Lung (tissue), 12 donors: ENCODE data around the gene GLI2. TPM values are rescaled to one million over a fixed set of nuclear protein-coding genes. Genes with fewer than 3 reads are reported as not detected.
A peak's percentile ranks its signal among the peaks of the same experiment; 100 is the strongest.

Experiments used
- ATAC-seq: fragments of 200-7000 bp; cut with Tn5 transposase; one replicate; pipeline ENCODE4 v1.9.1; 2020; ENCODE audit warnings: moderate number of reproducible peaks; ENCODE audit not compliant: insufficient read depth, low FRiP score
- DNase-seq, 3 donors: peaks; one replicate each; pipeline ENCODE4 v3.0.0-alpha.2; 2013 to 2017
- H3K27ac ChIP-seq, 2 donors: one replicate each; pipeline ENCODE4 v1.5.1; 2013; ENCODE audit warnings: mild to moderate bottlenecking in 2 of 2, moderate library complexity in 2 of 2, control low read depth in 1 of 2, inconsistent platforms in 1 of 2, low read depth in 1 of 2, low read length in 1 of 2
- H3K27me3 ChIP-seq, 3 donors: one replicate each; pipeline ENCODE4 v1.5.1; 2013; ENCODE audit warnings: low read length in 2 of 3; ENCODE audit not compliant: control insufficient read depth in 3 of 3, insufficient read depth in 3 of 3
- H3K36me3 ChIP-seq, 4 donors: one replicate each; pipeline ENCODE4 v1.5.1; 2013; ENCODE audit warnings: low read length in 4 of 4, mild to moderate bottlenecking in 1 of 4, moderate library complexity in 1 of 4; ENCODE audit not compliant: control insufficient read depth in 4 of 4, insufficient read depth in 4 of 4
- H3K4me1 ChIP-seq, 5 donors: one replicate each; pipeline ENCODE4 v1.5.1; 2013; ENCODE audit warnings: low read length in 5 of 5, mild to moderate bottlenecking in 2 of 5, moderate library complexity in 1 of 5; ENCODE audit not compliant: control insufficient read depth in 5 of 5, insufficient read depth in 5 of 5
- H3K4me3 ChIP-seq: one replicate; pipeline ENCODE4 v1.5.1; 2013; ENCODE audit warnings: mild to moderate bottlenecking, control low read depth, moderate library complexity
- H3K9ac ChIP-seq, 2 donors: one replicate each; pipeline ENCODE4 v1.5.1; 2013; ENCODE audit warnings: low read length in 2 of 2, control low read depth in 1 of 2; ENCODE audit not compliant: insufficient read depth in 1 of 2
- H3K9me3 ChIP-seq, 4 donors: one replicate each; pipeline ENCODE4 v1.5.1; 2013; ENCODE audit warnings: low read length in 3 of 4, mild to moderate bottlenecking in 1 of 4, moderate library complexity in 1 of 4; ENCODE audit not compliant: control insufficient read depth in 4 of 4, insufficient read depth in 3 of 4
- WGBS, 2 donors: extraction: QIAGEN DNeasy Blood & Tissue Kit; methylation state at CpG; one replicate each; pipeline ENCODE4 v1.1.7; 2013; 5-methylcytosine and 5-hydroxymethylcytosine counted together
- polyA plus RNA-seq, 2 donors: library from polyadenylated mRNA; stranded (reverse); fragments of 200-250 nt; gene quantifications; one replicate each; pipeline ENCODE4 v1.2.1, GENCODE V29; 2013
- total RNA-seq, 2 donors: library from RNA; depleted of rRNA in 1 of 2; stranded (reverse); fragments of >200 nt in 1 of 2; gene quantifications; one replicate each; pipeline ENCODE4 v1.2.1, GENCODE V29; 2014 to 2021
- TF ChIP-seq, protein P1 (sequence below): IDR thresholded peaks from 2 replicates; pipeline ENCODE4 v1.5.1; 2012; ENCODE audit warnings: mild to moderate bottlenecking; ENCODE audit errors: control extremely low read depth, extremely low read depth
- donor health status: control.
- donor health status: control.
- donor health status: Bipolar disorder and iron deficiency.
- donor health status: healthy.
- donor health status: DM: yes; HTN: yes; CAD: no.

GLI2 gene
- total and polyA plus RNA-seq, 4 donors: 1.1 to 9.2 (median 3.5) TPM

GRCh38 chr2:120711694-120712093, 24.0 kb upstream of the GLI2 start:
- DNase-seq: no peak
- Histone ChIP-seq H3K4me1 (peaks cover 0 to 27% (median 0%) of the 10 kb centered on the region in 5 donors), H3K27me3 (peaks cover 0 to 36% (median 0%) of the 10 kb centered on the region in 3 donors), H3K36me3 (no peaks in the 10 kb centered on the region), H3K27ac (no peak overlapping the region), H3K4me3 (no peak overlapping the region), H3K9me3 (no peaks in the 10 kb centered on the region), H3K9ac (no peak overlapping the region)
- ATAC-seq: no peak
- TF ChIP-seq, protein P1, sequence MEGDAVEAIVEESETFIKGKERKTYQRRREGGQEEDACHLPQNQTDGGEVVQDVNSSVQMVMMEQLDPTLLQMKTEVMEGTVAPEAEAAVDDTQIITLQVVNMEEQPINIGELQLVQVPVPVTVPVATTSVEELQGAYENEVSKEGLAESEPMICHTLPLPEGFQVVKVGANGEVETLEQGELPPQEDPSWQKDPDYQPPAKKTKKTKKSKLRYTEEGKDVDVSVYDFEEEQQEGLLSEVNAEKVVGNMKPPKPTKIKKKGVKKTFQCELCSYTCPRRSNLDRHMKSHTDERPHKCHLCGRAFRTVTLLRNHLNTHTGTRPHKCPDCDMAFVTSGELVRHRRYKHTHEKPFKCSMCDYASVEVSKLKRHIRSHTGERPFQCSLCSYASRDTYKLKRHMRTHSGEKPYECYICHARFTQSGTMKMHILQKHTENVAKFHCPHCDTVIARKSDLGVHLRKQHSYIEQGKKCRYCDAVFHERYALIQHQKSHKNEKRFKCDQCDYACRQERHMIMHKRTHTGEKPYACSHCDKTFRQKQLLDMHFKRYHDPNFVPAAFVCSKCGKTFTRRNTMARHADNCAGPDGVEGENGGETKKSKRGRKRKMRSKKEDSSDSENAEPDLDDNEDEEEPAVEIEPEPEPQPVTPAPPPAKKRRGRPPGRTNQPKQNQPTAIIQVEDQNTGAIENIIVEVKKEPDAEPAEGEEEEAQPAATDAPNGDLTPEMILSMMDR: no peak
- WGBS, 2 donors: 67 to 72% methylated on average over 5 of the region's 5 CpGs

DNA sequence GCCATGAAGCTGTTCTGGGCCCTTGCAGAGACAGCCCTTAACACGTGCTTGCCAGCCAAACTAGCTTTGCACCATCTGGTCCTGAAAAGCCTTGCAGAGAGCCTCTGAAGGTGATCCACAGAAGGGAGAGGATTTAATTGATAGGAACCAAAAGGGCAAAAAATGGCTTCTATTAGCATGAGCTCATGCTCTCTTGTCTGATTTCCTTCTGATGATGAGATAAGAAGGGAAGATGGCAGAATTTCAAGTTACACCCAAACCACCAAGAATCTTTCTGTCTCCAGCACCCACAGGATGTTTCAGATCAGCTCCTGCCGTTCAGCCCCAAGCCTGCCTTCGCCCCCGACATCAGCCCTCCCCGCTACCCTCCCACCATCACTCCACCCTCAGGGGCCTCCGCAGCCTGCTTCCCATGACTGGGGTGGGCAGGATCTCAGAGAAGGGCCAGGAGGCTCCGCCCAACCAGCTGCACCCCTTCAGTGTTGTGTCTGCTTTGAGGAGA, 23.4 kb upstream of the GLI2 start:
- DNase-seq: peak; percentile 60 to 71 (median 65)
- no peak for ATAC-seq
- Histone ChIP-seq H3K9ac (no peak overlapping the region), H3K27ac (no peak overlapping the region), H3K4me1 (peaks cover 0 to 28% (median 0%) of the 10 kb centered on the region in 5 donors), H3K27me3 (peaks cover 0 to 31% (median 0%) of the 10 kb centered on the region in 3 donors), H3K36me3 (no peaks in the 10 kb centered on the region), H3K4me3 (no peak overlapping the region), H3K9me3 (no peaks in the 10 kb centered on the region)
- TF ChIP-seq, protein P1: no peak
- 42 to 43% methylated on average over 7 of the region's 7 CpGs for WGBS, 2 donors

- Histone ChIP-seq H3K4me1 (peaks cover 0 to 28% (median 0%) of the 10 kb centered on the region in 5 donors), H3K27ac (no peak overlapping the region), H3K9ac (no peak overlapping the region), H3K36me3 (no peaks in the 10 kb centered on the region), H3K4me3 (no peak overlapping the region), H3K27me3 (peaks cover 0 to 15% (median 0%) of the 10 kb centered on the region in 3 donors), H3K9me3 (no peaks in the 10 kb centered on the region)
- 81 to 92% methylated on average over 8 of the region's 8 CpGs for WGBS, 2 donors
- TF ChIP-seq, protein P1: no peak
- DNase-seq: peak in 1 of 3 donors; percentile 12
- ATAC-seq: peak; percentile 7
Measured at GRCh38 chr2:120715353-120715752, 20.3 kb upstream of the GLI2 start.

- TF ChIP-seq, protein P1: no peak
- Histone ChIP-seq H3K27ac (no peak overlapping the region), H3K36me3 (no peaks in the 10 kb centered on the region), H3K4me3 (no peak overlapping the region), H3K27me3 (peaks cover 0 to 15% (median 0%) of the 10 kb centered on the region in 3 donors), H3K9me3 (no peaks in the 10 kb centered on the region), H3K9ac (no peak overlapping the region), H3K4me1 (peaks cover 0 to 28% (median 0%) of the 10 kb centered on the region in 5 donors)
- 76 to 85% methylated on average over 8 of the region's 8 CpGs for WGBS, 2 donors
- ATAC-seq (no peak), DNase-seq (peak; percentile 69 to 75 (median 74))
Measured at GRCh38 chr2:120715941-120716340, 19.7 kb upstream of the GLI2 start.
